B cell (primary cell): ENCODE results near the gene PPP2R2B. TPM values are rescaled to one million over a fixed set of nuclear protein-coding genes. Genes with fewer than 3 reads are reported as not detected.

ENCODE experiments used
- ATAC-seq: fragments of 200-7000 bp; cut with Tn5 transposase; one replicate; pipeline ENCODE4 v1.10.0; 2021; ENCODE audit warnings: low read depth, mild to moderate bottlenecking, moderate number of reproducible peaks, moderate library complexity
- CTCF ChIA-PET: fragments of 350-600 bp; sonication (Branson Sonifier 250); formaldehyde crosslinking; loops from one replicate; lab custom pipeline; 2021; ENCODE audit warnings: antibody characterized with exemption, inconsistent platforms; lab: Charles Lee
- POLR2A ChIA-PET: fragments of 350-600 bp; sonication (Branson Sonifier 250); formaldehyde crosslinking; loops from one replicate; lab custom pipeline; 2021; ENCODE audit warnings: antibody characterized with exemption; lab: Charles Lee
- DNase-seq: peaks from one replicate; pipeline ENCODE4 v3.0.0; 2013
- H2AFZ ChIP-seq: 2 replicates; pipeline ENCODE4 v1.6.1; 2012; ENCODE audit warnings: mild to moderate bottlenecking, low read depth, low read length; ENCODE audit not compliant: insufficient read depth, poor library complexity, severe bottlenecking
- H3K27ac ChIP-seq, 2 donors: 1 replicate in 1 of 2; 2 replicates in 1 of 2; pipeline ENCODE4 v1.5.1; 2012 to 2013; ENCODE audit warnings: low read length in 2 of 2, mild to moderate bottlenecking in 2 of 2, moderate library complexity in 1 of 2
- H3K27me3 ChIP-seq, 4 experiments: fragments of 200-600 bp in 1 of 4; sonication (generic) in 1 of 4; replicated peaks in 1 of 4; 1 replicate in 2 of 4; 2 replicates in 2 of 4; pipeline versions ENCODE4 v1.6.1 to v1.7.0; 2013 to 2016; ENCODE audit warnings: low read length in 3 of 4, mild to moderate bottlenecking in 2 of 4, mixed read lengths in 1 of 4, moderate library complexity in 1 of 4; ENCODE audit not compliant: insufficient read depth in 4 of 4, control insufficient read depth in 3 of 4; ENCODE audit errors: control extremely low read depth in 1 of 4
- H3K36me3 ChIP-seq, 2 experiments: replicated peaks in 1 of 2; 1 replicate in 1 of 2; 2 replicates in 1 of 2; pipeline versions ENCODE4 v1.6.1 to v1.7.1; 2013; ENCODE audit warnings: low read length in 1 of 2; ENCODE audit not compliant: insufficient read depth in 2 of 2, control insufficient read depth in 1 of 2; ENCODE audit errors: control extremely low read depth in 1 of 2, extremely low read depth in 1 of 2
- H3K4me1 ChIP-seq, 2 donors: fragments of 200-600 bp in 1 of 2; sonication (generic) in 1 of 2; 1 replicate in 1 of 2; 2 replicates in 1 of 2; pipeline versions ENCODE4 v1.5.1 to v1.6.1; 2013 to 2017; ENCODE audit warnings: low read length in 2 of 2; ENCODE audit not compliant: control insufficient read depth in 2 of 2, insufficient read depth in 2 of 2
- H3K4me2 ChIP-seq: replicated peaks from 2 replicates; pipeline ENCODE3; 2012; ENCODE audit warnings: mild to moderate bottlenecking, low read depth, low read length; ENCODE audit not compliant: poor library complexity, severe bottlenecking
- H3K4me3 ChIP-seq, 5 experiments: fragments of 200-600 bp in 1 of 5; sonication (generic) in 1 of 5; 1 replicate in 3 of 5; 2 replicates in 2 of 5; pipeline versions ENCODE4 v1.5.1 to v1.7.0; 2011 to 2016; ENCODE audit warnings: low read length in 4 of 5, mild to moderate bottlenecking in 4 of 5, low read depth in 2 of 5, control low read depth in 1 of 5, moderate library complexity in 1 of 5; ENCODE audit not compliant: insufficient read depth in 1 of 5; ENCODE audit errors: control extremely low read depth in 1 of 5, extremely low read depth in 1 of 5
- H3K79me2 ChIP-seq: fragments of 200-600 bp; sonication (generic); one replicate; pipeline ENCODE4 v1.6.0; 2016; ENCODE audit warnings: low read length; ENCODE audit not compliant: control insufficient read depth, insufficient read depth
- H3K9ac ChIP-seq: fragments of 200-600 bp; sonication (generic); 2 replicates; pipeline ENCODE4 v1.6.1; 2017; ENCODE audit warnings: mild to moderate bottlenecking, low read length, moderate library complexity
- H3K9me3 ChIP-seq, 3 donors: one replicate each; pipeline versions ENCODE4 v1.6.1 to v1.7.1; 2013; ENCODE audit warnings: low read length in 2 of 3; ENCODE audit not compliant: control insufficient read depth in 2 of 3, insufficient read depth in 1 of 3; ENCODE audit errors: control extremely low read depth in 1 of 3
- H4K20me1 ChIP-seq: 2 replicates; pipeline ENCODE4 v1.6.0; 2012; ENCODE audit warnings: mild to moderate bottlenecking, low read length; ENCODE audit not compliant: insufficient read depth, control insufficient read depth, poor library complexity, severe bottlenecking
- H3K27ac Mint-ChIP-seq: one replicate; pipeline ENCODE4 v1.8.0; 2021; ENCODE audit warnings: mixed read lengths
- H3K27me3 Mint-ChIP-seq: one replicate; pipeline ENCODE4 v1.8.0; 2021; ENCODE audit warnings: mixed read lengths
- H3K4me1 Mint-ChIP-seq: one replicate; pipeline ENCODE4 v1.8.0; 2021; ENCODE audit warnings: mixed read lengths
- H3K4me3 Mint-ChIP-seq: one replicate; pipeline ENCODE4 v1.8.0; 2021; ENCODE audit warnings: mixed read lengths
- H3K9me3 Mint-ChIP-seq: one replicate; pipeline ENCODE4 v1.8.0; 2022; ENCODE audit warnings: mixed read lengths; ENCODE audit not compliant: insufficient read depth
- CTCF ChIP-seq: fragments of 200-600 bp; IDR thresholded peaks from one replicate; pipeline ENCODE4 v1.8.0; 2022; ENCODE audit warnings: antibody characterized with exemption, mild to moderate bottlenecking
- EZH2 ChIP-seq: IDR thresholded peaks from 2 replicates; pipeline ENCODE4 v1.6.1; 2012; ENCODE audit warnings: borderline replicate concordance, low read depth, mild to moderate bottlenecking, moderate library complexity, low read length; ENCODE audit not compliant: insufficient read depth, poor library complexity, severe bottlenecking
- WGBS: methylation state at CpG from one replicate; pipeline ENCODE4 v1.1.5; 2013; ENCODE audit warnings: missing lambda C conversion rate; ENCODE audit not compliant: insufficient coverage; 5-methylcytosine and 5-hydroxymethylcytosine counted together
- intact Hi-C: fragments of 100-400 bp; cut with micrococcal nuclease; formaldehyde crosslinking; loops from one replicate; pipeline ENCODE4 v1.10.0; 2022
- polyA plus RNA-seq: library from polyadenylated mRNA; depleted of rRNA; stranded (reverse); fragments of >200 nt; gene quantifications from 2 replicates; pipeline ENCODE4 v1.2.3, GENCODE V29; 2012
- total RNA-seq, 2 donors: library from RNA; stranded (reverse); fragments of 120-200 nt in 1 of 2; gene quantifications; 1 replicate in 1 of 2; 2 replicates in 1 of 2; pipeline versions ENCODE4 v1.2.3 to v1.2.4, GENCODE V29; 2013 to 2022

PPP2R2B gene
- total and polyA plus RNA-seq, 2 donors (not counting 1 experiment from before 2014, with no cell fraction given): 0.03 TPM; not detected in 1

- H3K4me1 Mint-ChIP-seq: no peaks in the 10 kb centered on the region
- CTCF ChIA-PET: no interaction called here
- no peaks in the 10 kb centered on the region for H3K27me3 Mint-ChIP-seq
Measured at GRCh38 chr5:146734936-146735577, 143.5 kb downstream of the PPP2R2B start.

GRCh38 chr5:146732962-146733361 is 145.6 kb downstream of the PPP2R2B start:
- Histone ChIP-seq H3K4me1 (no peaks in the 10 kb centered on the region), H3K27me3 (no peaks in the 10 kb centered on the region), H3K9me3 (peaks cover 0 to 8% (median 4%) of the 10 kb centered on the region in 3 donors), H2AFZ (no peak overlapping the region), H3K79me2 (no peaks in the 10 kb centered on the region), H3K4me3 (no peak overlapping the region), H3K9ac (no peak overlapping the region), H3K4me2 (no peak overlapping the region), H3K27ac (no peak overlapping the region), H3K36me3 (no peaks in the 10 kb centered on the region), H4K20me1 (no peaks in the 10 kb centered on the region)
- no peak for ATAC-seq
- intact Hi-C loops: no loop called here
- Mint-ChIP-seq H3K9me3 (peaks cover 10% of the 10 kb centered on the region), H3K4me3 (no peak overlapping the region), H3K27ac (no peak overlapping the region), H3K4me1 (no peaks in the 10 kb centered on the region), H3K27me3 (no peaks in the 10 kb centered on the region)
- POLR2A ChIA-PET: no interaction called here
- no CpG with 5 or more reads among the region's 3 CpGs for WGBS
- DNase-seq: no peak
- CTCF ChIA-PET: no interaction called here
- TF ChIP-seq EZH2 (no peak), CTCF (no peak)

More at GRCh38 chr5:146734936-146735577, 143.5 kb downstream of the PPP2R2B start:
- DNase-seq (no peak), ATAC-seq (no peak)
- Histone ChIP-seq H4K20me1 (no peaks in the 10 kb centered on the region), H3K27me3 (no peaks in the 10 kb centered on the region), H3K36me3 (no peaks in the 10 kb centered on the region), H3K9ac (no peak overlapping the region), H3K4me2 (no peak overlapping the region), H2AFZ (no peak overlapping the region), H3K27ac (no peak overlapping the region), H3K9me3 (no peaks in the 10 kb centered on the region), H3K79me2 (no peaks in the 10 kb centered on the region), H3K4me1 (no peaks in the 10 kb centered on the region), H3K4me3 (no peak overlapping the region)
- Mint-ChIP-seq H3K27ac (no peak overlapping the region), H3K9me3 (no peaks in the 10 kb centered on the region), H3K4me3 (no peak overlapping the region)
- no peak for TF ChIP-seq EZH2
- no peak for TF ChIP-seq CTCF
- POLR2A ChIA-PET: no interaction called here
- intact Hi-C loops: no loop called here
- no CpG with 5 or more reads among the region's 5 CpGs for WGBS
